Testis (tissue), 2 donors: ENCODE data around the gene DIABLO.

Experiments used
- POLR2A ChIP-seq: fragments of 450-650 bp; IDR thresholded peaks from one replicate; pipeline ENCODE4 v1.6.1; 2017; ENCODE audit warnings: antibody characterized with exemption, mild to moderate bottlenecking, moderate library complexity
- TF ChIP-seq, protein P1 (sequence below), 3 experiments: fragments of 450-650 bp in 2 of 3; fragments of 200-600 bp in 1 of 3; sonication (generic) in 1 of 3; IDR thresholded peaks; one replicate each; pipeline ENCODE4 v1.5.1; 2016 to 2019; ENCODE audit warnings: antibody characterized with exemption in 3 of 3, mild to moderate bottlenecking in 2 of 3, moderate library complexity in 1 of 3

- TF ChIP-seq, protein P1, sequence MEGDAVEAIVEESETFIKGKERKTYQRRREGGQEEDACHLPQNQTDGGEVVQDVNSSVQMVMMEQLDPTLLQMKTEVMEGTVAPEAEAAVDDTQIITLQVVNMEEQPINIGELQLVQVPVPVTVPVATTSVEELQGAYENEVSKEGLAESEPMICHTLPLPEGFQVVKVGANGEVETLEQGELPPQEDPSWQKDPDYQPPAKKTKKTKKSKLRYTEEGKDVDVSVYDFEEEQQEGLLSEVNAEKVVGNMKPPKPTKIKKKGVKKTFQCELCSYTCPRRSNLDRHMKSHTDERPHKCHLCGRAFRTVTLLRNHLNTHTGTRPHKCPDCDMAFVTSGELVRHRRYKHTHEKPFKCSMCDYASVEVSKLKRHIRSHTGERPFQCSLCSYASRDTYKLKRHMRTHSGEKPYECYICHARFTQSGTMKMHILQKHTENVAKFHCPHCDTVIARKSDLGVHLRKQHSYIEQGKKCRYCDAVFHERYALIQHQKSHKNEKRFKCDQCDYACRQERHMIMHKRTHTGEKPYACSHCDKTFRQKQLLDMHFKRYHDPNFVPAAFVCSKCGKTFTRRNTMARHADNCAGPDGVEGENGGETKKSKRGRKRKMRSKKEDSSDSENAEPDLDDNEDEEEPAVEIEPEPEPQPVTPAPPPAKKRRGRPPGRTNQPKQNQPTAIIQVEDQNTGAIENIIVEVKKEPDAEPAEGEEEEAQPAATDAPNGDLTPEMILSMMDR (IDR thresholded peaks at IDR 0.05), result no peak
- TF ChIP-seq POLR2A, result no peak
Observed at GRCh38 chr12:122226366-122227125, 694 bp upstream of the DIABLO start.
